Large intestine (tissue), 3 donors: ENCODE results near the gene DNAJB1. TPM values are rescaled to one million over a fixed set of nuclear protein-coding genes. Genes with fewer than 3 reads are reported as not detected.

ENCODE experiments used
- DNase-seq, 2 donors: peaks; one replicate each; pipeline versions ENCODE4 v3.0.0 to v3.0.0-alpha.2; 2013
- H3K27ac ChIP-seq: one replicate; pipeline ENCODE4 v1.5.1; 2013; ENCODE audit warnings: low read length
- H3K27me3 ChIP-seq: 2 replicates; pipeline ENCODE4 v1.6.1; 2013; ENCODE audit warnings: low read length; ENCODE audit not compliant: control insufficient read depth, insufficient read depth
- H3K36me3 ChIP-seq: 2 replicates; pipeline ENCODE4 v1.6.1; 2013; ENCODE audit warnings: low read length; ENCODE audit not compliant: control insufficient read depth, insufficient read depth
- H3K4me1 ChIP-seq: one replicate; pipeline ENCODE4 v1.6.1; 2013; ENCODE audit warnings: low read length; ENCODE audit not compliant: control insufficient read depth, insufficient read depth
- H3K4me3 ChIP-seq: one replicate; pipeline ENCODE4 v1.5.1; 2013; ENCODE audit warnings: low read length
- H3K9me3 ChIP-seq: one replicate; pipeline ENCODE4 v1.6.1; 2013; ENCODE audit warnings: mild to moderate bottlenecking, low read depth, low read length, moderate library complexity; ENCODE audit not compliant: control insufficient read depth
- WGBS: methylation state at CpG from one replicate; pipeline ENCODE4 v1.1.5; 2013; ENCODE audit warnings: low lambda C conversion rate; ENCODE audit not compliant: insufficient coverage; 5-methylcytosine and 5-hydroxymethylcytosine counted together
- polyA plus RNA-seq: library from polyadenylated mRNA; unstranded; fragments of 120-200 nt; gene quantifications from one replicate; pipeline ENCODE4 v1.2.1, GENCODE V29; 2013

Gene DNAJB1
- polyA plus RNA-seq, 1 donor = 101 TPM

DNA sequence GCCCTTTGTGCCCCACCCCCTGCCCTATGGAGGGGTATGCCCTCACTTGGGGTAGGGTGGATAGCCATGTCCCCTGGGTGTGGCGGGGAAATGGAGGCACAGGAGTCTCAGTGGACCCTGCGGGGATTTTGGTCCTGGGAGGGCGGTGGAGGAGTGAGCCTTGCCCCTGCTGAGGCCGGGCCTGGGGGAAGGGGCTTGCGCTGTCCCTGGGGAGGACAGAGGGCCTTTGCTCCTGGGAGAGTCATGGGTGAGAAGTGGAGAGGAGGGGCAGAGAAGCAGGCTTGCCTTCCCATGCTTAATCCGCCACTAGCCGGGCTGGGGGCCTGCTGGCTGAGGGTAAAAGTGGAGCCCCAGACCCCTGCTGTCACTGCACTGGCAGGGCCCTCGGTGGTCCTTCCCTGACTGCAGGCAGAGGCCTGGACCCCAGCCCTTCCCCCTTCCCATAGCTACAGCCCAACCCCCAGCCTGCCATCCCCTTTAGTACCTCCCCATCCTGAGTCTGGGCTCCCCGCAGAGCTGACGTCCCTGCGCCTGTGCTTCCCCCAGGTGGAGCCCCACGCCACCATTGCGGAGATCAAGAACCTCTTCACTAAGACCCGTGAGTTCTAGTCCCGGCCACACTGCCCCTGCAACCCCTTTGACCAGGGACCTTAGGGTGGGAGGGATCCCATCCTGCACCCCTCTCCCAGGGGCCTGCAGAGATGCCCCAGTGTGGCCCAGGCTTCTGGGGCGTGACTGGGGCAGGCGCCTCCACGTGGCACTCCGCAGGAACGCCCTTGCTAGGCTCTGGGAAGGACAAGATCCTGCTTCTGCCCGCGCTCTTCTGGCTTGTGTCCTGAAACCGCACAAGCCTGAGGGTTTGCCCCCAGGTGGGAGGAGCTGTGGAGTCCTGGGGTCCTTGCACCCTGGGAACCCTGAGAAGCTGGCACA lies 44.7 kb upstream of the DNAJB1 start:
- H3K4me3 ChIP-seq = no peak overlapping the region
- WGBS = no CpG with 5 or more reads among the region's 23 CpGs
- DNase-seq = no peak
- no peaks in the 10 kb centered on the region for H3K4me1 ChIP-seq
- no peaks in the 10 kb centered on the region for H3K9me3 ChIP-seq
- H3K36me3 ChIP-seq = peaks cover 30% of the 10 kb centered on the region
- no peaks in the 10 kb centered on the region for H3K27me3 ChIP-seq
- no peak overlapping the region for H3K27ac ChIP-seq

GRCh38 chr19:14561847-14562351 lies 43.7 kb upstream of the DNAJB1 start:
- WGBS = no CpG with 5 or more reads among the region's 22 CpGs

DNA sequence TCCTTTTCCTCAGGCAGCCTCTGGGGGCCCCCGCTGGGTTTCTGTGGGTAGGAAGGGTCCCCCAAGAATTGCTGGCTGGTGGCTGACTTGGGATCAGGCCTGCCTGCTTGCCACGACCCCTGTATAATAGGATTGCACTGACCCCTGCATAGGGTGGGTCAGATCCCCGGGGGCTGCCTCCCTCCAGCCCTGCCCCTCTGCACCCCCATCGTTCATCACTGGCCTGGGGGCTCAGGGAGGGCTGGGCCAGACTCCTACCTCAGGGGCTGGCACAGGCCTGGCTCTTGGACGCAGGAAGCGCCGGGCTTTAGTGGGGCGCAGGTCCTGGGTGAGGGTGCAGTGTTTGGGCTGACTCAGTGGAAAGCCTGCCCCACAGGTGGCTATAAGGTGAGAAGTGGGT lies 43.1 kb upstream of the DNAJB1 start:
- Histone ChIP-seq H3K9me3 (no peaks in the 10 kb centered on the region), H3K4me3 (no peak overlapping the region), H3K4me1 (peaks cover 6% of the 10 kb centered on the region), H3K36me3 (peaks cover 22% of the 10 kb centered on the region), H3K27ac (no peak overlapping the region), H3K27me3 (no peaks in the 10 kb centered on the region)
- WGBS = no CpG with 5 or more reads among the region's 8 CpGs
- DNase-seq = no peak

More at GRCh38 chr19:14561847-14562351, 43.7 kb upstream of the DNAJB1 start:
- no peak overlapping the region for H3K4me3 ChIP-seq
- peaks cover 23% of the 10 kb centered on the region for H3K36me3 ChIP-seq
- H3K4me1 ChIP-seq = no peaks in the 10 kb centered on the region
- no peak for DNase-seq
- no peak overlapping the region for H3K27ac ChIP-seq
- no peaks in the 10 kb centered on the region for H3K27me3 ChIP-seq
- no peaks in the 10 kb centered on the region for H3K9me3 ChIP-seq

DNA sequence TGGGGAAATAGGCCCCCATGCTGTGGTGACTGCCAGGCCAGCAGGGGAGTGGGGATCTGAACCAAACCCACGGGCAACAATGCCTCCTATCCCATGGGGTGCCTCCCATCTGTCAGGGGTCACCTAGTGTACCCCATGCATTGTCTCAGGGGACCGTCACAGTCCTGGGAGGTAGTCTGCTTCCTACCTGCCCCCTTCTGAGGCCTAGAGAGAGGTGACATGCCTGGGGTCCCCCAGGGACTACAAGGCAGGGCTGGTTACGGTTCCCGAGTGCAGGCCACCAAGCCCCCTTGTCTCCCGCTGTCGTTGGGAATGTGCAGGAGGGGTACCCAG lies 42.5 kb upstream of the DNAJB1 start:
- Histone ChIP-seq H3K4me3 (no peak overlapping the region), H3K4me1 (peaks cover 6% of the 10 kb centered on the region), H3K27me3 (no peaks in the 10 kb centered on the region), H3K9me3 (no peaks in the 10 kb centered on the region), H3K27ac (no peak overlapping the region), H3K36me3 (peaks cover 18% of the 10 kb centered on the region)
- no CpG with 5 or more reads among the region's 6 CpGs for WGBS
- no peak for DNase-seq

DNA sequence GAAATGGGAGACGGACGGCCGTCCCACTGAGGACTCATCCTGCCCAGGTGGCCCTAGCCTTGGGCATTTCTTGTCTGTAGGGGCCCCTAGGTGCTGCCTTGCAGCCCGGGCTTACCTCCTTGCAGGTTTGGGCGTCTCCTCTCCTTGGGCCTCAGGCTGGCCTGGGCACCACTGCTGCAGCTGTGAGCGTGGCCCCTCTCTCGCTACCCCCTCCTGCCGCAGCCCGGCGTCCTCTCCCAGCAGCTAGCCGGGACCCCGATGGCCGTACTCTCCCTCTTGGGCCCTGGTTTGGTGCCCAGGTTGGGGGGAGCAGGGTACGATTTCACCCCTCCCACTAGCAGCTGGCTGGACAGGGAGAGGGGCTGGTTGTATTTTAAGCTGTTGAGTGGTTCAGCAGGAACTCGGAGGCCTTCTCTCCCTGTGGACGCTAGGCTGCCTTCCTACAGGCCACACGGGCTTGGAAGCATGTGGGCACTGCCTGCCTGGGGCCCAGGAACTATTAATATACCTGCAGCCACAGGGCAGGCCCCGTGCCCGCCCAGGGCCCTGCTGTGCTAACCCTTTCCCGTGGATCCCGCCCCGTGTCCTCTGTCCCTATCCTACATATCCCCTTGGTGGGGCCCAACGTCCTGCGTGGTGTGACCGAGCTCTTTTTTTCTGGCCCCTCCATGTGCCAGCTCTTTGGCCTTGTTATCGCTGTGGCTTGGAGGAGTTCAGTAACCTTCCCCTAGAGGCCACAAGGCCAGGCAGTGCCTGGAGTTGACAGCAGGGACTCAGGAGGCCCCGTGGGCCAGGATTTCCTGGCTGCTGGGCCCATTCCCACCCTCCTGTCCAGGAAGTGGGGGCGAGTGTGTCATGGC lies 41.9 kb upstream of the DNAJB1 start:
- no peak overlapping the region for H3K27ac ChIP-seq
- 90% methylated on average over 4 of the region's 28 CpGs for WGBS

GRCh38 chr19:14558370-14559066 lies 40.3 kb upstream of the DNAJB1 start:
- no peak overlapping the region for H3K4me3 ChIP-seq
- no peaks in the 10 kb centered on the region for H3K27me3 ChIP-seq
- peaks cover 4% of the 10 kb centered on the region for H3K36me3 ChIP-seq
- no peaks in the 10 kb centered on the region for H3K9me3 ChIP-seq
- no CpG with 5 or more reads among the region's 23 CpGs for WGBS
- H3K27ac ChIP-seq = no peak overlapping the region
- H3K4me1 ChIP-seq = peaks cover 16% of the 10 kb centered on the region
- DNase-seq = no peak

More for the DNA sequence above, 41.9 kb upstream of the DNAJB1 start:
- Histone ChIP-seq H3K27me3 (no peaks in the 10 kb centered on the region), H3K4me3 (no peak overlapping the region), H3K36me3 (peaks cover 14% of the 10 kb centered on the region), H3K9me3 (no peaks in the 10 kb centered on the region), H3K4me1 (peaks cover 6% of the 10 kb centered on the region)
- no peak for DNase-seq

GRCh38 chr19:14556662-14557188 lies 38.5 kb upstream of the DNAJB1 start:
- no peaks in the 10 kb centered on the region for H3K27me3 ChIP-seq
- no peaks in the 10 kb centered on the region for H3K9me3 ChIP-seq
- WGBS = 100% methylated on average over 1 of the region's 18 CpGs
- peak; percentile 75 to 80 for DNase-seq
- no peak overlapping the region for H3K4me3 ChIP-seq
- peaks cover 31% of the 10 kb centered on the region for H3K4me1 ChIP-seq
- peaks cover 8% of the 10 kb centered on the region for H3K36me3 ChIP-seq
- H3K27ac ChIP-seq = peak overlapping the region; percentile 31

DNA sequence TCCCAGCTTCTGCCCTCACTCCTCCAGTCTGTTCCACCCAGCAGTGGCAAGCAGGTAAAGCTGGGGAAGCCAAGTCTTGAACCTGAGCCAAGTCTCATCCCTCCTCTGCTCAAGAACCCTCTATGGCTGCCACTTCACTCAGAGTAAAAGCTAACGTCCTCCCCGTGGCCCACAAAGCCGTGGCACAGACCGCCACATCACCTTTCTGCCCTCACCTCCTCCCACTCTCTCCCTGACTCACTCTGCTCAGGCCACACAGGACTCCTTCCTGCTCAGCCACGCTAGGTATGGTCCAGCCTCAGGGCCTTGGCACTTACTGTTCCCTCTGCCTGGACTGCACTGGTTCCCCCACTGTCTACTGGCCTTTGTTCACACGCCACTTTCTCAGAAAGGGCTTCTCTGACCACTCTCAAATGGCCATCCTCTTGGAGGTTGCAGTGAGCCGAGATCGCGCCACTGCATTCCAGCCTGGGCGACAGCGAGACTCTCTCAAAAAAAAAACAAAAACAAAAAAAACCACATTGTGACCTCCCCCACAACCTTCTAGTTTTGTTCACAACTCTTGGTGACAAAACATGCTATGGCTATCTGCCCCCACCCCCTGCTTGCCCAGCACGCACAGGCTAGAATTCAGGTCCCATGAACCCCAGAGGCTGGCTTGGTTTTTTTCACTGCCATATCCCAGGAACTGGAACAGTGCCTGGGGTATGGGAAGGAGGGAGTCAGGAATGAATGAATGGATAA lies 37.9 kb upstream of the DNAJB1 start:
- H3K4me3 ChIP-seq = no peak overlapping the region
- peaks cover 8% of the 10 kb centered on the region for H3K36me3 ChIP-seq
- H3K9me3 ChIP-seq = no peaks in the 10 kb centered on the region
- no peaks in the 10 kb centered on the region for H3K27me3 ChIP-seq
- peaks cover 33% of the 10 kb centered on the region for H3K4me1 ChIP-seq
- no peak overlapping the region for H3K27ac ChIP-seq
- WGBS = no CpG with 5 or more reads among the region's 12 CpGs
- DNase-seq = no peak

DNA sequence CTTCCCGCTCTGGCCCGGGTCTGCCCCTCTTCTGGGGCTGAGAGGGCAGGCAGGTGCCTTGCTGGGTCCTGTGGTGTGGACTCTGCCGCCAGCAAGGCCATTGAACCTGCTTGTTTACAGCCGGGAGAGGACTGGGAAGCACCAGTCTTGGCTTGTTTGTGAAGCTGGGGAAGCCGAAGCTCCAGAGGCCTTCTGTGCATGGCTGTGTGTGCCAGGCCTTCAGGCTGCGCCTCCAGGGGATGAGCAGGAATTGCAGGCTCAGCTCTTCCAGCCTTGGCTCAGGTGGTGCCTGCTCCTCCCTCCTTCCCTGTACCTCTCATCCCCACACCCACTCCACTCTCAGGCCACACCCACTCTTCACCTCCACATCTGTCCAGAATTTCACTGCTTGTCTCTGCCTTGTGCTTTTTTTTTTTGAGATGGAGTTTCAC lies 36.2 kb upstream of the DNAJB1 start:
- Histone ChIP-seq H3K27me3 (no peaks in the 10 kb centered on the region), H3K27ac (peak overlapping the region; percentile 62), H3K36me3 (peaks cover 16% of the 10 kb centered on the region), H3K4me1 (peaks cover 44% of the 10 kb centered on the region), H3K4me3 (no peak overlapping the region), H3K9me3 (no peaks in the 10 kb centered on the region)
- WGBS = no CpG with 5 or more reads among the region's 6 CpGs
- DNase-seq = peak; percentile 54 to 58
